K562 (cell line): Measurements from ENCODE around the gene TYW3. TPM values are rescaled to one million over a fixed set of nuclear protein-coding genes. Genes with fewer than 3 reads are reported as not detected.

ENCODE experiments used
- CUX1 ChIP-seq: fragments of 200-800 bp; sonication (Bioruptor generic); IDR thresholded peaks from 2 replicates; pipeline ENCODE4 v1.6.1; 2016; ENCODE audit warnings: missing genetic modification characterization, missing compliant biosample characterization
- HDAC1 ChIP-seq, 2 experiments: fragments of 450-650 bp; IDR thresholded peaks; 2 replicates each; pipeline ENCODE4 v1.6.1; 2016 to 2017; ENCODE audit warnings: inconsistent platforms in 1 of 2, mild to moderate bottlenecking in 1 of 2, moderate library complexity in 1 of 2
- HLTF ChIP-seq: fragments of 450-650 bp; IDR thresholded peaks from 2 replicates; pipeline ENCODE4 v1.6.1; 2016
- L3MBTL2 ChIP-seq: fragments of 450-650 bp; IDR thresholded peaks from 2 replicates; pipeline ENCODE4 v1.6.1; 2016; ENCODE audit warnings: mild to moderate bottlenecking, moderate library complexity
- MCM7 ChIP-seq, 2 experiments: fragments of 450-650 bp; IDR thresholded peaks; 2 replicates each; pipeline ENCODE4 v1.6.1; 2016 to 2018
- REST ChIP-seq, 2 experiments: fragments of 450-650 bp; formaldehyde crosslinking in 1 of 2; IDR thresholded peaks; 2 replicates each; pipeline versions ENCODE4 v1.4.0 to v1.6.1; 2014 to 2020; ENCODE audit warnings: mild to moderate bottlenecking in 2 of 2, borderline replicate concordance in 1 of 2, low read depth in 1 of 2
- SAFB ChIP-seq: fragments of 200-400 bp; formaldehyde crosslinking; IDR thresholded peaks from 2 replicates; pipeline ENCODE4 v1.6.1; 2017; ENCODE audit warnings: low read depth, low read length, borderline replicate concordance
- SMARCE1 ChIP-seq: fragments of 450-650 bp; IDR thresholded peaks from 2 replicates; pipeline ENCODE4 v1.7.1; 2016; ENCODE audit warnings: mild to moderate bottlenecking
- SPI1 ChIP-seq: IDR thresholded peaks from 2 replicates; pipeline ENCODE4 v1.6.1; 2011; ENCODE audit warnings: low read depth, low read length, control low read depth, borderline replicate concordance
- SREBF1 ChIP-seq: fragments of 150-350 bp; IDR thresholded peaks from 2 replicates; pipeline ENCODE4 v1.6.1; 2014; ENCODE audit warnings: antibody characterized with exemption, low read depth, low read length, borderline replicate concordance
- ZBTB33 ChIP-seq: sonication (generic); formaldehyde crosslinking; IDR thresholded peaks from 2 replicates; pipeline ENCODE4 v1.8.1; 2023; ENCODE audit warnings: mild to moderate bottlenecking, missing genetic modification reagents
- ZKSCAN3 ChIP-seq: fragments of 250-450 bp; sonication (Bioruptor Pico); IDR thresholded peaks from 2 replicates; pipeline ENCODE4 v1.4.0; 2020
- ZNF134 ChIP-seq: fragments of 250-450 bp; sonication (Bioruptor Pico); conservative IDR thresholded peaks from 2 replicates; pipeline ENCODE4 v1.4.0; 2020
- polyA plus RNA-seq, 8 experiments: library from polyadenylated mRNA; depleted of rRNA in 4 of 8; stranded (reverse) in 5 of 8; unstranded in 3 of 8; fragments of >200 nt; fragmentation: Nextera tagmentation in 2 of 8; fragmentation: Illumina TruSeq in 1 of 8; extraction: Ambion mirVana in 2 of 8; extraction: Trizol in 1 of 8; gene quantifications; 2 replicates each; pipeline versions ENCODE4 v1.2.1 to v1.2.3, GENCODE V29; 2011 to 2014; ENCODE audit warnings: inconsistent platforms in 1 of 8, missing spikeins in 1 of 8
- total RNA-seq, 7 experiments: library from RNA; depleted of rRNA in 6 of 7; stranded (reverse); fragments of >200 nt in 6 of 7; fragmentation: Illumina TruSeq in 2 of 7; extraction: Trizol in 2 of 7; gene quantifications; 2 replicates each; pipeline versions ENCODE4 v1.2.1 to v1.2.3, GENCODE V29; 2011 to 2021; ENCODE audit warnings: low replicate concordance in 1 of 7

Gene TYW3
- total and polyA plus RNA-seq, 9 of the 15 experiments (the other 6 are each of a cell fraction or from before 2014, with no cell fraction given) = 22.0 to 54.0 (median 41.1) TPM

- TF ChIP-seq CUX1 (CRISPR knock-in tag) = no peak
- TF ChIP-seq ZKSCAN3 (CRISPR knock-in tag) = no peak
- TF ChIP-seq SMARCE1 = peak; percentile 92
- TF ChIP-seq MCM7 (IDR thresholded peaks at IDR 0.05) = no peak
- TF ChIP-seq SAFB = no peak
- TF ChIP-seq SREBF1 = no peak
- no peak for TF ChIP-seq ZNF134 (CRISPR knock-in tag)
- no peak for TF ChIP-seq ZBTB33
- peak in 1 of 2 experiments; percentile 35; a peak in 1 of 4 replicates for TF ChIP-seq HDAC1 (IDR thresholded peaks at IDR 0.05)
- TF ChIP-seq SPI1 = no peak
- TF ChIP-seq HLTF = no peak
- TF ChIP-seq REST (IDR thresholded peaks at IDR 0.05; ENCODE audit: borderline replicate concordance) = no peak
- no peak for TF ChIP-seq REST (CRISPR knock-in tag; IDR thresholded peaks at IDR 0.05; ENCODE audit: low read depth)
- no peak for TF ChIP-seq L3MBTL2
These were observed 3.0 kb upstream of the TYW3 start (continued) for GRCh38 chr1:74729741-74730478.
